GM12875 (cell line): ENCODE measurements around the gene EFL1.
"Not testable (repeated sequence)": the region's sequence is repeated elsewhere in the genome, so short reads cannot be mapped to it uniquely, and the experiment has no call there.

Experiments
- H3K4me3 ChIP-seq: one replicate; pipeline ENCODE4 v1.5.1; 2011; ENCODE audit warnings: low read depth, low read length, control low read depth
- TF ChIP-seq, protein P1 (sequence below): IDR thresholded peaks from 2 replicates; pipeline ENCODE4 v1.5.1; 2011; ENCODE audit warnings: low read depth, mild to moderate bottlenecking, control low read depth, inconsistent platforms, low read length, moderate library complexity, borderline replicate concordance; ENCODE audit not compliant: insufficient read depth

The EFL1 gene

DNA sequence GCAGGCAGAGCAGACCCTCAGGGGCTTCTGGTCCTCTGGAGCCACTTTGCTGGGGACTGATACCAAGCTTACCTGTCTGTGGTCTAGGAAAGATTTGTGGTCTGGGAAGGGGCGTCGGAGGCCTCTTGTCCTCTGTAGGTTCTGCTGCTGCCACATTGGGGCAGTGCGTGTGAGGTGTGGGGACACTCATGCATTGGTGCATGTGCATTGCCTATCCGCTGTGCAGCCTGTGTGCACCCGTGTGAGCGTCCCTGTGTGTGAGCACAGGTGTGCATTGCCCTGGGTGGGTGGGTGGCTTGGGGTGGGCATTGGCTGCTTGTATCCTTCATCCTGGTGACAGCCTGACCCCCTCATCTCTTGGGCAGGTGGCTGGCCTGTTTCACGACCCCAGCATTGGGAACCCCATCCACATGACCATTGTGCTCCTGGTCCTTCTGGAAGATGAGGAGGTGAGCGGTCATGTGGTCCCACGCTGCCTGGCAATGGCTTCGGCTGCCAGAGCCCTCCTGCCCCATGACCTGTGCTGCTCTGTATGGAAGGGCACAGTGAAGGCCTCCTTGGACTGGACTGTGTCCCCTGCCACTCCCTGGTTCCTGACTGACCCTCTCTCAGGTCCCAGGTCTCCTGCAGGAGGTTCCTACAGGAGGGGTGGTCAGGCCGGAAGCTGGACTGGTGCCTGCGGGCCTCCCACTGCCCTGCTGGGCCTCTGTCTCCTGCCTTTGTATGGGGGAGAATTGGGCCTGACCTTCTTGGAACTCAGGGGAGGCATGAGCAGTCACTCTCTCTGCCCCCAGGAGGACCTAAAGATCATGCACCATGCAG lies 41.6 kb upstream of the EFL1 start:
- H3K4me3 ChIP-seq, result no peak overlapping the region
- TF ChIP-seq, protein P1, sequence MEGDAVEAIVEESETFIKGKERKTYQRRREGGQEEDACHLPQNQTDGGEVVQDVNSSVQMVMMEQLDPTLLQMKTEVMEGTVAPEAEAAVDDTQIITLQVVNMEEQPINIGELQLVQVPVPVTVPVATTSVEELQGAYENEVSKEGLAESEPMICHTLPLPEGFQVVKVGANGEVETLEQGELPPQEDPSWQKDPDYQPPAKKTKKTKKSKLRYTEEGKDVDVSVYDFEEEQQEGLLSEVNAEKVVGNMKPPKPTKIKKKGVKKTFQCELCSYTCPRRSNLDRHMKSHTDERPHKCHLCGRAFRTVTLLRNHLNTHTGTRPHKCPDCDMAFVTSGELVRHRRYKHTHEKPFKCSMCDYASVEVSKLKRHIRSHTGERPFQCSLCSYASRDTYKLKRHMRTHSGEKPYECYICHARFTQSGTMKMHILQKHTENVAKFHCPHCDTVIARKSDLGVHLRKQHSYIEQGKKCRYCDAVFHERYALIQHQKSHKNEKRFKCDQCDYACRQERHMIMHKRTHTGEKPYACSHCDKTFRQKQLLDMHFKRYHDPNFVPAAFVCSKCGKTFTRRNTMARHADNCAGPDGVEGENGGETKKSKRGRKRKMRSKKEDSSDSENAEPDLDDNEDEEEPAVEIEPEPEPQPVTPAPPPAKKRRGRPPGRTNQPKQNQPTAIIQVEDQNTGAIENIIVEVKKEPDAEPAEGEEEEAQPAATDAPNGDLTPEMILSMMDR, result no peak

DNA sequence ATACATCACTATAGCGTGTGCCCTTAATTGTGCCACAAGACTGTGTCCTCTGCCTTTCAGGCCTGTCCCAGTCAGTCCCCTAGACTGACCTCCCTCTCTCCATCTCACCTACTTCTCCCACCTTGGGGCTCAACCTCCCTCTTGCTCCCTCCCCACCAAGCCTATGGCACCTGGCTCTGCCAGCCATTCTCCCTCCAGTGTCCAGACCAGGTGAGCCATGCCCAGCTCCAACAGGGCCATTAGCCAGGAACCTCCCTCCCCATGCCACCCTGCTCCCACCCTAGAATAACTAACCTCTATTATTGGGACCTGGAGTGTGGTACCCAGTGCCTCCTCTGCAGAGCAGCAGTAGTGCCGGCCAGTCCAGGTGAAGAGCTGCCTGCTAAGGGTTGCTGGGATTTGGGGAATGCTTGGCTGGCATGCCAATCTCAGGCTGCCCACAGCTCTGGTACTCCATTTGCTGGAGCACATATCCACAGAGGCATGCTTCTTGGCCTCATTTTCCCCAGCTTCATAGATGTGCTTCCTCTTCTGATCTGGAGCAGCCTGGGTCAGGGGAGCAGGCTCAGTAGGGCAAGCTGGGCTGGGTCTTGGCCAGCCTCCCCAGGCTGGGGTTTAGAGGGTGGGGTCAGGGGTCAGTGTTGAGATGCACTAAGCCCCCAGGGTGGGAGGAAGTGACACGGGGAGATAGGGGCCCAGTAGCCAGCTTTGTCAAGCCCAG lies 38.9 kb upstream of the EFL1 start:
- no peak overlapping the region for H3K4me3 ChIP-seq
- TF ChIP-seq, protein P1, result no peak

DNA sequence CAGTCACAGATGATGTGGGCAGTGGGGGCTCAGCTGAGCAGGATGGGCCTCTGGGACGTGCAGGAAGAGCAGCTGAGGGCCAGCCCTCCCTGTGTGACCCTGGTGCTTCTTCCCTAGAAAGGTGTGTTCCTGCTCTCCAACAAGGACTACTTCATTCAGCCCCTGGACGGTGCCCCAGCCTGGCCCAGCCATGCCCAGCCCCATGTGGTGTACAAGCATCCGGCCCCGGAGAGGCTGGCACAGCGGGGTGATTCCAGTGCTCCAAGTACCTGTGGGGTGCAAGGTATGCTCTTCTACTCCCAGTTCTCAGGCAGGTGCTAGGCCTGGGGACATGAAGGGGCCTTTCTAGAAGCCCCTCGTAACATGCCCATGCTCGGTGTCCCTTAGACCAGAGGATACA lies 38.3 kb upstream of the EFL1 start:
- TF ChIP-seq, protein P1, result no peak

DNA sequence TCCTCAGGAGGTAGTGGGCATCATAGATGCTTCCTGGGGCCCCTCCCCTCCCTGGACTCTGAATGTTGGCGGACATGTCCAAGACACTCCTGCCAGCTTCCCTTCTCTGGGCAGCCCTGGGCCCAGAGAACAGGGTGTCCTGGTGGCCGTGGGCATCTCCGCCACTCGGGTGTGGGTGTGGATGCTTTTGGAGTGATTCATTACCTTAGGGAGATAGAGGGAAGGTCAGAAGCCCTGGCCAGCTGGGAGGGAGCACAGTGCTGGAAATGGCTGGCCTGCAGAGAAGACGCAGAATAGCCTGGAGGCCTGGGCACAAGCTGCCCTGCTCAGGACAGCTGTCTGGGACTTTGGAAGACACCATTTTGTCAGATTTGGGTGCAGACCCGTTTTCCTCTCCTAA lies 37.8 kb upstream of the EFL1 start:
- not testable (repeated sequence) for H3K4me3 ChIP-seq

More for the DNA sequence above, 38.3 kb upstream of the EFL1 start:
- H3K4me3 ChIP-seq, result no peak overlapping the region

DNA sequence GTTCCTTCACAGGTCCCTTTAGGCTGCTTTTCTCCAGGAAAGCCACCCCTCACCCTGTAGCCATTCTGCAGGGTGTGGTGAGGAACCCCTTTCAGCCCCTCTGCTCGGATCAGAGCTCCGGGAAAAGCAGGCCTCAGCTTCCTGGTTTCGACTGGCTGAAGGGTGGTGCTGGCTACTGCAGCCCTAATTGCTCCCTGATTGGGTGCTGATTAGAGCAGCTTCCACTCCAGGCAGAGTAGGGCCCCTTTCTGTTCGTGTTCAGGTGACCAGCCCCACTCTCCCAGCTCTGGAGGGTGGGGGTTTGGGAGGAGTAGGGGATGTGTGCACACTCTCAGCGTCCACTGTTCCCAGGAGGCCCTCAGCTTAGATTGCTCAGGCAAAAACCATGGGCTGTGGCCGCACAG lies 37.0 kb upstream of the EFL1 start:
- not testable (repeated sequence) for H3K4me3 ChIP-seq

DNA sequence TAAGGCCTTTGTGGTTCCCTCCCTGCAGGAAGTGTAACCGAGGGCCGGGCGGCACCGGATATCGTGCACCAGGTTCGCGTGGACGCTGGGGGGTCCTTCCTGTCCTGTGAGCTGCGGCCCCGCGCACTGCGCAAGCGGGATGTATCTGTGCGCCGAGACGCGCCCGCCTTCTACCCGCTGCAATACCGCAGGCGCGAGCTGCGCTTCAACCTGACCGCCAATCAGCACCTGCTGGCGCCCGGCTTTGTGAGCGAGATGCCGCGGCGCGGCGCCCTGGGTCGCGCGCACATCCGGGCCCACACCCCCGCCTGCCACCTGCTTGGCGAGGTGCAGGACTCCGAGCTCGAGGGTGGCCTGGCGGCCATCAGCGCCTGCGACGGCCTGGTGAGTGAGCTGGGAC lies 36.0 kb upstream of the EFL1 start:
- TF ChIP-seq, protein P1, result no peak
- no peak overlapping the region for H3K4me3 ChIP-seq

DNA sequence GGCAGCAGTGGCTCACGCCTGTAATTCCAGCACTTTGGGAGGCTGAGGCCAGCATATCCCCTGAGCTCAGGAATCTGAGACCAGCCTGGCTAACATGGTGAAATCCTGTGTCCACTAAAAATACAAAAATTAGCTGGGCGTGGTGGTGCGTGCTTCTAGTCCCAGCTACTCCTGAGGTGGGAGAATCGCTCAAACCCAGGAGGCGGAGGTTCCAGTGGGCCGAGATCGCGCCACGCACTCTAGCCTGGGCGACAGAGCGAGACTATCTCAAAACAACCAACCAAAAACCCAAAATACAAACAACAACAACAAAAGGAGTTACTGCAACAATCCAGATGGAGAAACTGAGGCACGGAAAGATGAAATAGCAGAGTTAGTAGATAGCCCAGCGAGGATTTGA lies 35.5 kb upstream of the EFL1 start:
- TF ChIP-seq, protein P1, result no peak
- H3K4me3 ChIP-seq, result no peak overlapping the region

DNA sequence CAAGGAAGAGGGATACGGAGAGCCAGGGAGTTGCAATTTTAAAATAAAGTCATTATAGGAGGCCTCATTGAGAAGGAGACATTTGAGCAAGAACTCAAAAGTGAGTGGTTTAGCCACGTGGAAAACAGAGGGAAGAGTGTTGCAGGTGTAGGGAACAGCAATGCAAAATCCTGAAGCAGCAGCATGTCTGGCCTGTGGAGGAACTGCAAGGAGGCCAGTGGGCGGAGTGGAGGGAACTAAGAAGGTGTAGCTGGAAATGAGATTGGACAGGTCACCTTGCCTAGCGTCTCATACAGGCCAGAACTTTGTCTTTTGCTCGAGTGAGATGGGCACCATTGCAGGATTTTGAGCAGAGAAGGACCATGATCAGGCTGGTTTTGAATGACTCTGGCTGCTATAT lies 35.0 kb upstream of the EFL1 start:
- TF ChIP-seq, protein P1, result no peak
- no peak overlapping the region for H3K4me3 ChIP-seq
